Activated T-cell treated with anti-CD3 and anti-CD28 coated beads, Interleukin-2, amount 50 U/mL, for 72 hours (primary cell): Measurements from ENCODE around the gene PGBD5. TPM values are rescaled to one million over a fixed set of nuclear protein-coding genes. Genes with fewer than 3 reads are reported as not detected.

Experiments
- ATAC-seq, 2 donors: fragments of 150-1000 bp; cut with Tn5 transposase; replicated peaks in 1 of 2; 2 replicates each; pipeline ENCODE4 v1.10.0; 2021; ENCODE audit warnings: moderate library complexity in 2 of 2, mild to moderate bottlenecking in 1 of 2
- DNase-seq, 2 donors: peaks; one replicate each; pipeline ENCODE4 v3.0.0; 2021 to 2022; ENCODE audit warnings: mixed read lengths in 1 of 2
- H3K27ac Mint-ChIP-seq: one replicate; pipeline ENCODE4 v1.8.0; 2022; ENCODE audit warnings: mild to moderate bottlenecking, moderate library complexity, mixed read lengths
- H3K27me3 Mint-ChIP-seq: one replicate; pipeline ENCODE4 v1.8.0; 2022; ENCODE audit warnings: low read depth, mixed read lengths
- H3K36me3 Mint-ChIP-seq, 2 donors: one replicate each; pipeline ENCODE4 v1.8.0; 2022; ENCODE audit warnings: mixed read lengths in 2 of 2, mild to moderate bottlenecking in 1 of 2; ENCODE audit not compliant: insufficient read depth in 2 of 2
- H3K4me1 Mint-ChIP-seq: one replicate; pipeline ENCODE4 v1.8.0; 2022; ENCODE audit warnings: low read depth, mixed read lengths
- H3K4me3 Mint-ChIP-seq, 2 donors: one replicate each; pipeline ENCODE4 v1.8.0; 2022; ENCODE audit warnings: mild to moderate bottlenecking in 2 of 2, mixed read lengths in 2 of 2, moderate library complexity in 2 of 2
- H3K9me3 Mint-ChIP-seq, 2 donors: one replicate each; pipeline ENCODE4 v1.8.0; 2022; ENCODE audit warnings: mixed read lengths in 2 of 2
- total RNA-seq, 2 donors: library from RNA; stranded (reverse); gene quantifications; one replicate each; pipeline ENCODE4 v1.2.3, GENCODE V29; 2022

Gene PGBD5
- total RNA-seq, 2 donors from 2014 or later = 0.12 TPM; not detected in 1

GRCh38 chr1:230401101-230401500, 25.0 kb downstream of the PGBD5 start:
- Mint-ChIP-seq H3K36me3 (no peaks in the 10 kb centered on the region), H3K27me3 (peaks cover 33% of the 10 kb centered on the region), H3K27ac (no peak overlapping the region), H3K4me3 (no peak overlapping the region), H3K4me1 (no peaks in the 10 kb centered on the region), H3K9me3 (no peaks in the 10 kb centered on the region)
- DNase-seq = no peak
- ATAC-seq = no peak

DNA sequence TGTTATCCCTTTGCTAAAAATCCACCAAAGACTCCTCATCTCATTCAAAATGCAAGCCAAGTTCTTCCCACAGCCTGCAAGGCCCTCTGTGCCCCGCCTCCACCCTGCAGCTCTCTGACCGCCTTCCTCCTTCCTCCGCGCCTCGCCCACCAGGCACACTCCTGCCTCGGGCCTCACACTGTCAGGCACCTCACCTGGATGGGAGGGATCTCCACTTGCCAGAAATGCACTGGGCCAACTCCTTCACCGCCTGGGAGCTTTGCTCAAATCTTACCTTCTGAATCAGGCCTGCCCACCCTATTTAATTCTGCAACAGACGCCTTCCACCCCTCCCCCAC, 26.2 kb downstream of the PGBD5 start:
- no peaks in the 10 kb centered on the region for H3K4me1 Mint-ChIP-seq
- H3K36me3 Mint-ChIP-seq = no peaks in the 10 kb centered on the region
- H3K27me3 Mint-ChIP-seq = peaks cover 33% of the 10 kb centered on the region
- H3K9me3 Mint-ChIP-seq = peaks cover 0 to 2% of the 10 kb centered on the region in 2 donors
- no peak overlapping the region for H3K27ac Mint-ChIP-seq
- no peak overlapping the region for H3K4me3 Mint-ChIP-seq
- no peak for ATAC-seq
- no peak for DNase-seq

- Mint-ChIP-seq H3K4me1 (no peaks in the 10 kb centered on the region), H3K9me3 (peaks cover 0 to 2% of the 10 kb centered on the region in 2 donors), H3K27ac (no peak overlapping the region), H3K27me3 (peaks cover 33% of the 10 kb centered on the region), H3K4me3 (no peak overlapping the region), H3K36me3 (no peaks in the 10 kb centered on the region)
- ATAC-seq (no peak), DNase-seq (no peak)
These were observed 26.7 kb downstream of the PGBD5 start for GRCh38 chr1:230399321-230400006.

- no peak for ATAC-seq
- H3K36me3 Mint-ChIP-seq = no peaks in the 10 kb centered on the region
- H3K9me3 Mint-ChIP-seq = peaks cover 0 to 2% of the 10 kb centered on the region in 2 donors
- peaks cover 33% of the 10 kb centered on the region for H3K27me3 Mint-ChIP-seq
- no peak overlapping the region for H3K4me3 Mint-ChIP-seq
- no peak overlapping the region for H3K27ac Mint-ChIP-seq
- no peaks in the 10 kb centered on the region for H3K4me1 Mint-ChIP-seq
- DNase-seq = no peak
These were observed 27.3 kb downstream of the PGBD5 start for GRCh38 chr1:230398856-230399255.

DNA sequence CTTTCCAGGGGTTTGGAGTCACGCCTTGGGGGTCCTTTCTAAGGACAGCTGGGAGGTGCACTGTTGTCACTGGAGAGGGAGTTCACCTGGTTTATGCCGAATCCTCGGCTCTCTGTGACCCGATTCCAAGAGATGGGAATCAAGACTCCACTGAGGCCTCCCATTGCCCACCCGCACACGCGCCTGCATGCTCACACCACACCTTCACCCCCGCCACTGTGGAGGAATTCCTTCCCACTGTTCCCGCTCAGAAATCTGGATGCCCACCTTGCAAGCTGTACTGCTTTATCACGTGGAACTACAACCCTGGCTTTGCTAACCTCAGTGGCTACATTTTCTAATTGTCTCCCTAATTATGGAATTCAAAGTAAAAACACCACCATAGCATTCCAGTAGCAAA, 29.2 kb downstream of the PGBD5 start:
- no peaks in the 10 kb centered on the region for H3K4me1 Mint-ChIP-seq
- no peaks in the 10 kb centered on the region for H3K36me3 Mint-ChIP-seq
- H3K9me3 Mint-ChIP-seq = peaks cover 0 to 2% of the 10 kb centered on the region in 2 donors
- no peak overlapping the region for H3K4me3 Mint-ChIP-seq
- no peak overlapping the region for H3K27ac Mint-ChIP-seq
- ATAC-seq (no peak), DNase-seq (no peak)
- H3K27me3 Mint-ChIP-seq = peaks cover 42% of the 10 kb centered on the region

- ATAC-seq (no peak), DNase-seq (no peak)
- no peak overlapping the region for H3K4me3 Mint-ChIP-seq
- H3K27me3 Mint-ChIP-seq = peaks cover 48% of the 10 kb centered on the region
- H3K9me3 Mint-ChIP-seq = peaks cover 0 to 2% of the 10 kb centered on the region in 2 donors
- no peak overlapping the region for H3K27ac Mint-ChIP-seq
- no peaks in the 10 kb centered on the region for H3K36me3 Mint-ChIP-seq
- no peaks in the 10 kb centered on the region for H3K4me1 Mint-ChIP-seq
These were observed 30.2 kb downstream of the PGBD5 start for GRCh38 chr1:230395932-230396331.

- Mint-ChIP-seq H3K27ac (no peak overlapping the region), H3K4me1 (no peaks in the 10 kb centered on the region), H3K27me3 (peaks cover 47% of the 10 kb centered on the region), H3K9me3 (peaks cover 0 to 2% of the 10 kb centered on the region in 2 donors), H3K4me3 (no peak overlapping the region), H3K36me3 (no peaks in the 10 kb centered on the region)
- DNase-seq = no peak
- no peak for ATAC-seq
These were observed 31.4 kb downstream of the PGBD5 start for GRCh38 chr1:230394741-230395140.

DNA sequence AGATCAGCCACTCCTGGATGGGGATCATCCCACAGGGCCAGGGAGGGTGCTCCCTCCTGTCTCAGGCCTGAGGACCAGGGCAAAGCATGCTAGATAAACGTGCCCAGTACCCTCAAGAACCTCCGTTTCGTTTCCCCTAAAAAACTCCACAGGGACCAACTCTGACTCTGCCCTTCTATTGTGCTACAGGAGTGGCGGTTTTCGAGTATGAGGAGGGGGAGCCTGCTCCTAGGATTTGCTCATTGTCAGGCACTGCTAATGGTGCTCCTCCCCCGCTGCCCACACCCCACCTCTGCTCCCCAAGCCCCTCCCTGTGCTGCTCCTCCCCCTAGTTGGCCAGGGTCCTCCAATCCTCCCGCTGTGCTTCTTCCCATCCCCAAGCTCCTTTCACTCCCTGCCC, 32.0 kb downstream of the PGBD5 start:
- H3K9me3 Mint-ChIP-seq = peaks cover 0 to 2% of the 10 kb centered on the region in 2 donors
- H3K36me3 Mint-ChIP-seq = no peaks in the 10 kb centered on the region
- ATAC-seq (no peak), DNase-seq (no peak)
- no peak overlapping the region for H3K27ac Mint-ChIP-seq
- H3K4me3 Mint-ChIP-seq = no peak overlapping the region
- H3K27me3 Mint-ChIP-seq = peaks cover 43% of the 10 kb centered on the region
- no peaks in the 10 kb centered on the region for H3K4me1 Mint-ChIP-seq

- Mint-ChIP-seq H3K4me1 (no peaks in the 10 kb centered on the region), H3K4me3 (no peak overlapping the region), H3K27ac (no peak overlapping the region), H3K9me3 (peaks cover 0 to 2% of the 10 kb centered on the region in 2 donors), H3K27me3 (peaks cover 43% of the 10 kb centered on the region), H3K36me3 (no peaks in the 10 kb centered on the region)
- no peak for DNase-seq
- no peak for ATAC-seq
These were observed 32.4 kb downstream of the PGBD5 start for GRCh38 chr1:230393722-230394121.

GRCh38 chr1:230392920-230393521, 33.1 kb downstream of the PGBD5 start:
- Mint-ChIP-seq H3K36me3 (no peaks in the 10 kb centered on the region), H3K9me3 (peaks cover 0 to 2% of the 10 kb centered on the region in 2 donors), H3K4me1 (no peaks in the 10 kb centered on the region), H3K4me3 (no peak overlapping the region), H3K27me3 (peaks cover 37% of the 10 kb centered on the region), H3K27ac (no peak overlapping the region)
- DNase-seq = no peak
- ATAC-seq = no peak

DNA sequence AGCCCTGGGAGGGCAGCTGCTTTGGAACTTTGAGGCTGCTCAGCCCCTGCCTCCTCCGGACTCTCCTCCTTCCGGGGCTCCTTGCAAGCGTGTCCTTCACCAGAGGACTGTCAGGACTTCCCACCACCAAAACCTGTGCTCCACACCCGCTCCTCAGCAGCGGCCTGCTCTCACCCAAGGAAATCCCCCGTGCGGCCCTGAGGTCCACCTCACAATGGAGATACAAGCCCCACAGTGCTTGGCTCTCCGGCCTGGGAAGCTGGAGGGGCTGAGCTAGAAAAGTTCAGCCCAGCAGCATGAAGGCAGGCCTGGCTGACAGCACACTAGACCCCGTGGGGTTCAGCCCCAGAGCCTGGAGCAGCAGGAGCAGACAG, 33.6 kb downstream of the PGBD5 start:
- no peak overlapping the region for H3K27ac Mint-ChIP-seq
- ATAC-seq (no peak), DNase-seq (no peak)
- H3K27me3 Mint-ChIP-seq = peaks cover 33% of the 10 kb centered on the region
- peaks cover 0 to 2% of the 10 kb centered on the region in 2 donors for H3K9me3 Mint-ChIP-seq
- no peak overlapping the region for H3K4me3 Mint-ChIP-seq
- no peaks in the 10 kb centered on the region for H3K36me3 Mint-ChIP-seq
- H3K4me1 Mint-ChIP-seq = no peaks in the 10 kb centered on the region

- H3K4me3 Mint-ChIP-seq = no peak overlapping the region
- peaks cover 27% of the 10 kb centered on the region for H3K27me3 Mint-ChIP-seq
- peaks cover 0 to 2% of the 10 kb centered on the region in 2 donors for H3K9me3 Mint-ChIP-seq
- ATAC-seq (no peak), DNase-seq (no peak)
- no peaks in the 10 kb centered on the region for H3K36me3 Mint-ChIP-seq
- H3K27ac Mint-ChIP-seq = no peak overlapping the region
- no peaks in the 10 kb centered on the region for H3K4me1 Mint-ChIP-seq
These were observed 34.2 kb downstream of the PGBD5 start for GRCh38 chr1:230391776-230392535.

GRCh38 chr1:230390371-230390770, 35.8 kb downstream of the PGBD5 start:
- DNase-seq (no peak), ATAC-seq (no peak)
- Mint-ChIP-seq H3K27me3 (peaks cover 28% of the 10 kb centered on the region), H3K27ac (no peak overlapping the region), H3K4me1 (no peaks in the 10 kb centered on the region), H3K36me3 (no peaks in the 10 kb centered on the region), H3K9me3 (no peaks in the 10 kb centered on the region), H3K4me3 (no peak overlapping the region)
